Left lung (tissue), 14 donors: ENCODE measurements around the gene TOX4. TPM values are rescaled to one million over a fixed set of nuclear protein-coding genes. Genes with fewer than 3 reads are reported as not detected.

ENCODE experiments used
- ATAC-seq: fragments of 200-7000 bp; cut with Tn5 transposase; one replicate; pipeline ENCODE4 v1.9.1; 2020; ENCODE audit warnings: moderate library complexity
- DNase-seq, 4 donors: peaks; one replicate each; pipeline ENCODE4 v3.0.0-alpha.2; 2013 to 2020
- H3K27ac ChIP-seq, 2 donors: fragments of 200-600 bp; sonication (generic) in 1 of 2; one replicate each; pipeline versions ENCODE4 v1.5.0 to v1.8.0; 2020 to 2021
- H3K27me3 ChIP-seq, 2 donors: fragments of 200-600 bp; sonication (generic) in 1 of 2; one replicate each; pipeline versions ENCODE4 v1.5.0 to v1.8.0; 2020 to 2021
- H3K36me3 ChIP-seq, 2 donors: fragments of 200-600 bp; sonication (generic) in 1 of 2; one replicate each; pipeline versions ENCODE4 v1.5.0 to v1.8.0; 2020 to 2021
- H3K4me1 ChIP-seq, 2 donors: fragments of 200-600 bp; one replicate each; pipeline ENCODE4 v1.8.0; 2021
- H3K4me3 ChIP-seq, 2 donors: fragments of 200-600 bp; sonication (generic) in 1 of 2; one replicate each; pipeline versions ENCODE4 v1.5.0 to v1.8.0; 2020 to 2021; ENCODE audit warnings: mild to moderate bottlenecking in 1 of 2
- H3K9me3 ChIP-seq, 2 donors: fragments of 200-600 bp; sonication (generic) in 1 of 2; one replicate each; pipeline versions ENCODE4 v1.5.0 to v1.8.0; 2020 to 2021
- CTCF ChIP-seq, 2 donors: fragments of 200-600 bp; sonication (generic) in 1 of 2; IDR thresholded peaks; one replicate each; pipeline versions ENCODE4 v1.5.0 to v1.8.0; 2021; ENCODE audit warnings: antibody characterized with exemption in 2 of 2
- intact Hi-C, 2 donors: fragments of 100-400 bp; cut with DNase I; formaldehyde crosslinking; loops; one replicate each; pipeline versions ENCODE4 v1.11.2 to v1.14.2; 2022
- long read RNA-seq, 12 donors: library from polyadenylated mRNA in 2 of 12; unstranded in 2 of 12; transcript quantifications; one replicate each; pipeline ENCODE4 v2.0.0 and lab custom pipeline, GENCODE V29; 2019 to 2026
- polyA plus RNA-seq, 6 donors: library from polyadenylated mRNA; unstranded; fragments of 120-200 nt; gene quantifications; one replicate each; pipeline ENCODE4 v1.2.1, GENCODE V29; 2013; ENCODE audit not compliant: insufficient read length in 6 of 6
- total RNA-seq, 2 donors: library from RNA; stranded (reverse); fragmentation: NEBNext Ultra II Directional; extraction: Animal tissue kit (Norgen Biotek cat#: 25700); gene quantifications; one replicate each; pipeline ENCODE4 v1.2.1, GENCODE V29; 2021
- donor health status: DM: no; HTN: yes; CAD: no.
- donor health status: DM: no; HTN: no; CAD: no.

TOX4 gene
- 10 to 100 TPM; 62.9 to 67.9 TPM for total RNA-seq
- 10 to 100 TPM; 56.3 to 69.1 (median 58.3) TPM for polyA plus RNA-seq
- long read RNA-seq, donor 1, full-length matches to known transcripts, result 11 of 225 reads
- long read RNA-seq, donor 1, partial matches to known transcripts, result 170 of 225 reads
- long read RNA-seq, donor 1, other reads (novel, unspliced or antisense), result 44 of 225 reads
- long read RNA-seq, donor 2, full-length matches to known transcripts, result 11 of 166 reads
- long read RNA-seq, donor 2, partial matches to known transcripts, result 134 of 166 reads
- long read RNA-seq, donor 2, other reads (novel, unspliced or antisense), result 21 of 166 reads
- long read RNA-seq, donor 3, full-length matches to known transcripts, result 5 of 127 reads
- long read RNA-seq, donor 3, partial matches to known transcripts, result 100 of 127 reads
- long read RNA-seq, donor 3, other reads (novel, unspliced or antisense), result 22 of 127 reads
- long read RNA-seq, donor 4, full-length matches to known transcripts, result 6 of 25 reads
- long read RNA-seq, donor 4, partial matches to known transcripts, result 18 of 25 reads
- long read RNA-seq, donor 4, other reads (novel, unspliced or antisense), result 1 of 25 reads
- long read RNA-seq, donor 5, full-length matches to known transcripts, result 8 of 208 reads
- long read RNA-seq, donor 5, partial matches to known transcripts, result 179 of 208 reads
- long read RNA-seq, donor 5, other reads (novel, unspliced or antisense), result 21 of 208 reads
- long read RNA-seq, donor 6, full-length matches to known transcripts, result 10 of 39 reads
- long read RNA-seq, donor 6, partial matches to known transcripts, result 29 of 39 reads
- long read RNA-seq, donor 6, other reads (novel, unspliced or antisense), result 0 of 39 reads
- long read RNA-seq, donor 7, full-length matches to known transcripts, result 10 of 19 reads
- long read RNA-seq, donor 7, partial matches to known transcripts, result 9 of 19 reads
- long read RNA-seq, donor 7, other reads (novel, unspliced or antisense), result 0 of 19 reads
- long read RNA-seq, donor 8, full-length matches to known transcripts, result 10 of 119 reads
- long read RNA-seq, donor 8, partial matches to known transcripts, result 75 of 119 reads
- long read RNA-seq, donor 8, other reads (novel, unspliced or antisense), result 34 of 119 reads
- long read RNA-seq, donor 9, result 0 reads
- long read RNA-seq, donor 10, full-length matches to known transcripts, result 3 of 11 reads
- long read RNA-seq, donor 10, partial matches to known transcripts, result 7 of 11 reads
- long read RNA-seq, donor 10, other reads (novel, unspliced or antisense), result 1 of 11 reads
- long read RNA-seq, donor 11, full-length matches to known transcripts, result 13 of 39 reads
- long read RNA-seq, donor 11, partial matches to known transcripts, result 26 of 39 reads
- long read RNA-seq, donor 11, other reads (novel, unspliced or antisense), result 0 of 39 reads
- long read RNA-seq, donor 12, full-length matches to known transcripts, result 9 of 145 reads
- long read RNA-seq, donor 12, partial matches to known transcripts, result 98 of 145 reads
- long read RNA-seq, donor 12, other reads (novel, unspliced or antisense), result 38 of 145 reads

- intact Hi-C loops, result no loop called here
- Histone ChIP-seq H3K4me1 (peaks cover 14 to 33% of the 10 kb centered on the region in 2 donors), H3K36me3 (peaks cover 0 to 26% of the 10 kb centered on the region in 2 donors), H3K27ac (peak within 1 kb of the TSS; percentile 76 to 78), H3K27me3 (no peaks in the 10 kb centered on the region), H3K4me3 (peak within 1 kb of the TSS; percentile 60 to 85), H3K9me3 (no peaks in the 10 kb centered on the region)
- ATAC-seq, result peak; percentile 100
- DNase-seq, result peak; percentile 96 to 99 (median 98)
- TF ChIP-seq CTCF (IDR thresholded peaks at IDR 0.05), result peak; percentile 90 to 98
Measured at GRCh38 chr14:21476925-21477681, at the start of gene TOX4, which contains the start of gene RAB2B. Gene TOX4, plus strand, starts transcription at chr14:21477195. Its CDS starts 84 bp downstream, at chr14:21477279. Gene RAB2B, minus strand, starts transcription at chr14:21476959. Its CDS starts 87 bp downstream, at chr14:21476872.

DNA sequence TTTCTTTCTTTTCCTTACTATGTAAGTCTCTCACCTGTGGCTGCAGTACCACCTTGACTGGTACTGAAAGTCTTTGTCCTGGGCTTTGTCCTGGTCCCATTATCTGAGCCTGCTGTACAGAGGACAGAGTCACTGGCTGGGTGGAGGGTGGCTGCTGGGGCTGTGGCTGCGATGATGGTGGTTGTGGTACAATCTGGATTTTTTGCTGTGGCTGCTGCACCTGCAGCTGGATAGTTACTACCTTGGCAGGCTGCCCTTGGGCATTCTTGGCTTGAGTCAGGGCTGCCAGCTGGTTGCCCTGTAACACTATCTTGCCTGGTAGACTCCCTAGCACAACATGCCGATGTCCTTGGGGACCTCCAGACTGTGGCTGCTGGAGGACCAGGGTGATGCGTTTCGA lies 48.1 kb upstream of the TOX4 start:
- H3K4me3 ChIP-seq, result no peak overlapping the region
- no peak for DNase-seq
- no peak for ATAC-seq
- TF ChIP-seq CTCF (IDR thresholded peaks at IDR 0.05), result no peak
- H3K36me3 ChIP-seq, result peaks cover 0 to 77% of the 10 kb centered on the region in 2 donors
- intact Hi-C loops, result no loop called here
- no peak overlapping the region for H3K27ac ChIP-seq
- no peaks in the 10 kb centered on the region for H3K27me3 ChIP-seq
- no peaks in the 10 kb centered on the region for H3K4me1 ChIP-seq
- no peaks in the 10 kb centered on the region for H3K9me3 ChIP-seq

DNA sequence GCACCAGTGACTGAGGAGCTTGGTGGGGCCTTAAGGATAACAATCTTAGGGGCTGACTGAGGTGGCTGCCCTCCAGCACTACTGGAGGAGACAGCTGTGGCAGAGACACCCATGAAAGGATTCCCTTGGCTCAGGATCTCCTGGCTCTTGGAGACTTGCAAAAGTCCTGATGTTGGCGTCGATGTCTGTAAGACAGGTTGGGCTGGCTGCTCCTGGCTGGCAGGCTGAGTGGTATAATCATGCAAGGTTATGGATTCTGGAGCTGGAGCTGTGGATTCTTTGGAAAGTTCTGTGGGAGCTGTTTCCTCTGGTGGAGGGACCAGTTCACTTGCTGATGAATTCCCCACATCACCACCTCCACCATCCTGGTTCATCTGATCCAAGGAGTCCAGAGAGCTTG lies 45.9 kb upstream of the TOX4 start:
- intact Hi-C loops, result no loop called here
- no peaks in the 10 kb centered on the region for H3K27me3 ChIP-seq
- DNase-seq, result no peak
- no peak overlapping the region for H3K4me3 ChIP-seq
- no peak overlapping the region for H3K27ac ChIP-seq
- no peaks in the 10 kb centered on the region for H3K9me3 ChIP-seq
- ATAC-seq, result no peak
- peaks cover 7 to 12% of the 10 kb centered on the region in 2 donors for H3K4me1 ChIP-seq
- peaks cover 0 to 56% of the 10 kb centered on the region in 2 donors for H3K36me3 ChIP-seq
- TF ChIP-seq CTCF (IDR thresholded peaks at IDR 0.05), result no peak

DNA sequence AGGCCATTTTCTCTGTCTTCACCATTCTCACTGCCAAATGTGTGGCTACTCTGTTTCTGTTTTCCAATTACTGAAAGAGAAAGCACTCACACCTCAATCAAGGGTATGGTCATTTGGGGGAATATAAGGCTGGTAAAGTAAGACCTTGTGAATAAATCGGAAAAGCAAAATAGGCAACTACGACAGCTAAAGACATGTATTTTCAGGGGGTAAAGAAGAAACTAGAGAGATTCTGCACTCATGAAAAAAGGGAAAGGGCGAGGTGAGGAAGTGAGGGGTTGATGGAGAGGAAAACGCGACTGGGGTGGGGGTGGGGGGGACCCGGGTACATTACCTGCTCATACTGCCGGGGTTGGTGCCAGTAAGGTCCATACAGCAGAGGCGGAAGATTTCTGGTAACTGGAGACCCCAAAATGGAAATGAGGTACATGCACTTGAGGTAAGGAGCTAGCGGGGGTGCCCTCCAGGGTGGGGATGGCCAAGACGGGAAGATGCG lies 40.4 kb upstream of the TOX4 start:
- H3K9me3 ChIP-seq, result no peaks in the 10 kb centered on the region
- peaks cover 0 to under 1% of the 10 kb centered on the region in 2 donors for H3K36me3 ChIP-seq
- peak overlapping the region; percentile 85 to 94 for H3K27ac ChIP-seq
- TF ChIP-seq CTCF (IDR thresholded peaks at IDR 0.05), result no peak
- ATAC-seq, result peak; percentile 28
- intact Hi-C loops, result no loop called here
- peak in 2 of 4 donors; percentile 3 to 4 for DNase-seq
- peaks cover 18 to 39% of the 10 kb centered on the region in 2 donors for H3K4me1 ChIP-seq
- no peaks in the 10 kb centered on the region for H3K27me3 ChIP-seq
- H3K4me3 ChIP-seq, result peak overlapping the region; percentile 69 to 88
